Endothelial cell of umbilical vein (primary cell): ENCODE data around the gene DLGAP1. TPM values are rescaled to one million over a fixed set of nuclear protein-coding genes. Genes with fewer than 3 reads are reported as not detected.

Experiments
- BruUV-seq: library from RNA; stranded (reverse); fragments of 400-500 nt; replicated peaks from 2 replicates; lab custom pipeline; 2021; lab: Mats Ljungman, UMichigan
- CTCF ChIA-PET: fragments of 300-600, 350-600 bp; sonication (Branson Sonifier 250); formaldehyde crosslinking; loops from one replicate; lab custom pipeline; 2021; ENCODE audit warnings: antibody characterized with exemption, inconsistent platforms; lab: Charles Lee
- POLR2A ChIA-PET: fragments of 300-600, 350-600 bp; sonication (Branson Sonifier 250); formaldehyde crosslinking; loops from one replicate; lab custom pipeline; 2021; ENCODE audit warnings: antibody characterized with exemption, inconsistent platforms; lab: Charles Lee
- DNase-seq: peaks from one replicate; pipeline ENCODE4 v3.0.0-alpha.2; 2011; ENCODE audit warnings: low read depth, low spot score
- FAIRE-seq: peaks from 2 replicates; lab custom pipeline; 2011; peaks lifted over from hg19 to GRCh38; lab: Jason Lieb, UNC
- H2AFZ ChIP-seq: 2 replicates; pipeline ENCODE4 v1.6.0; 2012; ENCODE audit warnings: low read depth, low read length, control low read depth, inconsistent platforms
- H3K27ac ChIP-seq: 2 replicates; pipeline ENCODE4 v1.5.1; 2011; ENCODE audit warnings: low read depth, mild to moderate bottlenecking, control low read depth, low read length, moderate library complexity; ENCODE audit not compliant: insufficient read depth
- H3K27me3 ChIP-seq, 2 experiments: 2 replicates each; pipeline versions ENCODE4 v1.6.0 to v1.6.1; 2011; ENCODE audit warnings: low read length in 2 of 2, mixed read lengths in 1 of 2; ENCODE audit not compliant: control insufficient read depth in 2 of 2, insufficient read depth in 2 of 2
- H3K36me3 ChIP-seq, 2 experiments: 2 replicates in 1 of 2; 3 replicates in 1 of 2; pipeline ENCODE4 v1.5.1; 2011; ENCODE audit warnings: low read length in 2 of 2, mild to moderate bottlenecking in 1 of 2, moderate library complexity in 1 of 2; ENCODE audit not compliant: control insufficient read depth in 2 of 2, insufficient read depth in 2 of 2; ENCODE audit errors: extremely low read depth in 1 of 2
- H3K4me1 ChIP-seq: 3 replicates; pipeline ENCODE4 v1.5.1; 2011; ENCODE audit warnings: mild to moderate bottlenecking, low read length; ENCODE audit not compliant: control insufficient read depth, insufficient read depth; ENCODE audit errors: extremely low read depth
- H3K4me2 ChIP-seq: 2 replicates; pipeline ENCODE4 v1.6.1; 2011; ENCODE audit warnings: low read length, control low read depth, mixed read lengths; ENCODE audit not compliant: insufficient read depth
- H3K4me3 ChIP-seq, 3 experiments: fragments of 200-600 bp in 1 of 3; sonication (generic), shearing (Covaris generic) in 1 of 3; replicated peaks in 1 of 3; 2 replicates each; pipeline ENCODE4 v1.5.1; 2011 to 2016; ENCODE audit warnings: control low read depth in 3 of 3, low read length in 3 of 3, mild to moderate bottlenecking in 2 of 3, inconsistent platforms in 1 of 3, low read depth in 1 of 3, moderate library complexity in 1 of 3; ENCODE audit not compliant: insufficient read depth in 1 of 3
- H3K79me2 ChIP-seq: 2 replicates; pipeline ENCODE4 v1.6.0; 2012; ENCODE audit warnings: low read length, inconsistent platforms; ENCODE audit not compliant: control insufficient read depth, insufficient read depth
- H3K9ac ChIP-seq: replicated peaks from 2 replicates; pipeline ENCODE3; 2011; ENCODE audit warnings: low read length, control low read depth; ENCODE audit not compliant: insufficient read depth; ENCODE audit errors: extremely low read depth
- H3K9me1 ChIP-seq: replicated peaks from 3 replicates; pipeline ENCODE4 v1.6.0; 2011; ENCODE audit warnings: mild to moderate bottlenecking, low read length; ENCODE audit not compliant: control insufficient read depth, insufficient read depth; ENCODE audit errors: extremely low read depth
- H3K9me3 ChIP-seq: replicated peaks from 2 replicates; pipeline ENCODE4 v1.5.1; 2012; ENCODE audit warnings: low read length, inconsistent platforms; ENCODE audit not compliant: control insufficient read depth, insufficient read depth
- H4K20me1 ChIP-seq: replicated peaks from 2 replicates; pipeline ENCODE3; 2011; ENCODE audit warnings: mild to moderate bottlenecking, low read length; ENCODE audit not compliant: control insufficient read depth, insufficient read depth; ENCODE audit errors: extremely low read depth
- CTCF ChIP-seq, 2 donors: IDR thresholded peaks; 1 replicate in 1 of 2; 2 replicates in 1 of 2; pipeline ENCODE4 v1.5.1; 2011; ENCODE audit warnings: low read length in 2 of 2, mild to moderate bottlenecking in 2 of 2, moderate library complexity in 2 of 2, control low read depth in 1 of 2, inconsistent platforms in 1 of 2, low read depth in 1 of 2; ENCODE audit not compliant: insufficient read depth in 1 of 2; ENCODE audit errors: extremely low read depth in 1 of 2
- EZH2 ChIP-seq: IDR thresholded peaks from 2 replicates; pipeline ENCODE4 v1.6.1; 2012; ENCODE audit warnings: borderline replicate concordance, low read depth, mild to moderate bottlenecking, moderate library complexity, low read length, inconsistent platforms; ENCODE audit not compliant: severe bottlenecking
- FOS ChIP-seq: IDR thresholded peaks from 2 replicates; pipeline ENCODE4 v1.6.1; 2011; ENCODE audit warnings: mild to moderate bottlenecking, low read length, moderate library complexity, borderline replicate concordance; ENCODE audit not compliant: insufficient read depth
- GATA2 ChIP-seq: IDR thresholded peaks from 2 replicates; pipeline ENCODE4 v1.7.0; 2011; ENCODE audit warnings: low read depth, mild to moderate bottlenecking, moderate library complexity, mixed read lengths, low read length; ENCODE audit not compliant: insufficient read length, insufficient read depth
- JUN ChIP-seq: IDR thresholded peaks from 2 replicates; pipeline ENCODE4 v1.6.1; 2011; ENCODE audit warnings: borderline replicate concordance, low read depth; ENCODE audit not compliant: insufficient read length, insufficient read depth
- MAX ChIP-seq: IDR thresholded peaks from 2 replicates; pipeline ENCODE4 v1.6.1; 2011; ENCODE audit not compliant: insufficient read depth, insufficient read length
- MYC ChIP-seq: IDR thresholded peaks from one replicate; pipeline ENCODE4 v1.6.1; 2011; ENCODE audit warnings: mild to moderate bottlenecking, low read depth, low read length
- POLR2A ChIP-seq: IDR thresholded peaks from 2 replicates; pipeline ENCODE4 v1.6.1; 2012; ENCODE audit warnings: low read depth, mild to moderate bottlenecking, control low read depth, low read length
- POLR2AphosphoS5 ChIP-seq: IDR thresholded peaks from 2 replicates; pipeline ENCODE4 v1.6.1; 2012; ENCODE audit warnings: low read depth, mild to moderate bottlenecking, control low read depth, low read length, moderate library complexity; ENCODE audit not compliant: insufficient read depth
- dilution Hi-C: fragments of 300-500 bp; cut with MboI; formaldehyde crosslinking; loops from one replicate; pipeline ENCODE4 v1.15.0; 2019; ENCODE audit warnings: low sequenced_read_pairs; ENCODE audit not compliant: extremely low pct_ligation_motif_present
- intact Hi-C: fragments of 100-400 bp; cut with micrococcal nuclease; formaldehyde crosslinking; loops from one replicate; pipeline ENCODE4 v1.10.0; 2022
- polyA plus RNA-seq, 4 experiments: library from polyadenylated mRNA; depleted of rRNA in 3 of 4; stranded (reverse) in 3 of 4; unstranded in 1 of 4; fragments of >200 nt; gene quantifications; 2 replicates each; pipeline versions ENCODE4 v1.2.1 to v1.2.3, GENCODE V29; 2011 to 2012; ENCODE audit warnings: missing spikeins in 1 of 4
- total RNA-seq: library from RNA; stranded (reverse); gene quantifications from 2 replicates; pipeline ENCODE4 v1.2.3, GENCODE V29; 2021

DLGAP1 gene
- total and polyA plus RNA-seq, 2 donors (not counting 3 experiments of a cell fraction or from before 2014, with no cell fraction given) = 0.04 TPM; not detected in 1

- POLR2A ChIA-PET = no interaction called here
- Histone ChIP-seq H3K79me2 (no peaks in the 10 kb centered on the region), H3K36me3 (no peaks in the 10 kb centered on the region), H3K4me3 (no peak overlapping the region), H3K27me3 (peaks cover 0 to 2% of the 10 kb centered on the region in 2 experiments), H3K9me3 (no peaks in the 10 kb centered on the region), H3K4me1 (no peaks in the 10 kb centered on the region), H2AFZ (no peak overlapping the region), H3K9me1 (no peaks in the 10 kb centered on the region), H3K4me2 (no peak overlapping the region), H3K27ac (no peak overlapping the region), H3K9ac (no peak overlapping the region), H4K20me1 (no peaks in the 10 kb centered on the region)
- TF ChIP-seq MAX = no peak
- no peak for TF ChIP-seq MYC
- no peak for TF ChIP-seq FOS
- no peak for TF ChIP-seq GATA2
- TF ChIP-seq POLR2A = no peak
- TF ChIP-seq CTCF (IDR thresholded peaks at IDR 0.05; ENCODE audit: extremely low read depth in 1 of 2, insufficient read depth in 1 of 2, low read depth in 1 of 2, low read length in 2 of 2) = no peak
- no peak for TF ChIP-seq POLR2AphosphoS5
- TF ChIP-seq JUN = no peak
- TF ChIP-seq EZH2 = no peak
- dilution Hi-C loops (no loop called here), intact Hi-C loops (no loop called here)
- FAIRE-seq (no peak), DNase-seq (no peak)
- CTCF ChIA-PET = interaction anchor here (1.1 to 3.1 kb wide), 4 partner anchors 11 to 503 kb away, joined by 3 to 8 read pairs (median 5); no protein-coding TSS in a partner anchor
- no TSS peak for BruUV-seq
These were observed 962.4 kb downstream of the DLGAP1 start for GRCh38 chr18:3492721-3493120.
